HepG2 (cell line): ENCODE results near the gene ARHGAP26. TPM values are rescaled to one million over a fixed set of nuclear protein-coding genes. Genes with fewer than 3 reads are reported as not detected.

ENCODE experiments used
- ATAC-seq: fragments of 200-7000 bp; cut with Tn5 transposase; 3 replicates; pipeline ENCODE4 v1.9.1; 2020; ENCODE audit warnings: mild to moderate bottlenecking, moderate library complexity
- BruUV-seq: library from RNA; stranded (reverse); fragments of 400-500 nt; replicated peaks from 2 replicates; lab custom pipeline; 2021; lab: Mats Ljungman, UMichigan
- CTCF ChIA-PET: fragments of 300-600 bp; formaldehyde crosslinking; extraction: SDS; loops from one replicate; lab custom pipeline; 2021; ENCODE audit warnings: low total read pairs, inconsistent platforms, low intra/inter-chr PET ratio; lab: Yijun Ruan, JAX
- POLR2A ChIA-PET: fragments of 350-600 bp; sonication (Branson Sonifier 250); formaldehyde crosslinking; loops from one replicate; lab custom pipeline; 2020; ENCODE audit warnings: antibody characterized with exemption, inconsistent platforms; lab: Yijun Ruan, JAX
- DNase-seq: peaks from one replicate; pipeline ENCODE4 v3.0.0-alpha.2; 2015; ENCODE audit warnings: low spot score
- FAIRE-seq: peaks from 3 replicates; lab custom pipeline; 2011; peaks lifted over from hg19 to GRCh38; lab: Jason Lieb, UNC
- H2AFZ ChIP-seq: one replicate; pipeline ENCODE4 v1.6.1; 2011; ENCODE audit warnings: low read length, inconsistent platforms
- H3K27ac ChIP-seq: fragments of 300-600 bp; 3 replicates; pipeline ENCODE4 v1.8.0; 2011; ENCODE audit warnings: mixed run types, mild to moderate bottlenecking, mixed read lengths, low read length, inconsistent platforms; ENCODE audit not compliant: insufficient read depth; ENCODE audit errors: extremely low read length
- H3K27me3 ChIP-seq, 2 experiments: fragments of 200-600 bp in 1 of 2; 2 replicates in 1 of 2; 3 replicates in 1 of 2; pipeline versions ENCODE4 v1.6.0 to v1.8.0; 2011; ENCODE audit warnings: low read length in 2 of 2, mild to moderate bottlenecking in 2 of 2, moderate library complexity in 2 of 2, inconsistent platforms in 1 of 2; ENCODE audit not compliant: insufficient read depth in 2 of 2, control insufficient read depth in 1 of 2
- H3K36me3 ChIP-seq, 2 experiments: fragments of 200-600 bp in 1 of 2; replicated peaks in 1 of 2; 2 replicates in 1 of 2; 3 replicates in 1 of 2; pipeline versions ENCODE4 v1.5.1 to v1.8.0; 2011; ENCODE audit warnings: low read length in 2 of 2, inconsistent platforms in 1 of 2; ENCODE audit not compliant: insufficient read depth in 2 of 2, control insufficient read depth in 1 of 2
- H3K4me1 ChIP-seq: 2 replicates; pipeline ENCODE4 v1.5.1; 2012; ENCODE audit warnings: low read length, inconsistent platforms; ENCODE audit not compliant: insufficient read depth
- H3K4me2 ChIP-seq: 2 replicates; pipeline ENCODE4 v1.6.0; 2011; ENCODE audit warnings: low read depth, low read length, inconsistent platforms
- H3K4me3 ChIP-seq, 3 experiments: fragments of 200-600 bp in 1 of 3; sonication (generic), shearing (Covaris generic) in 1 of 3; replicated peaks in 1 of 3; 2 replicates each; pipeline ENCODE4 v1.5.1; 2011 to 2016; ENCODE audit warnings: low read length in 3 of 3, inconsistent platforms in 2 of 3, low read depth in 2 of 3, mild to moderate bottlenecking in 2 of 3, control low read depth in 1 of 3, mixed read lengths in 1 of 3; ENCODE audit not compliant: insufficient read depth in 1 of 3
- H3K79me2 ChIP-seq: one replicate; pipeline ENCODE4 v1.6.1; 2011; ENCODE audit warnings: low read length, inconsistent platforms; ENCODE audit not compliant: insufficient read depth
- H3K9ac ChIP-seq: 2 replicates; pipeline ENCODE4 v1.6.0; 2011; ENCODE audit warnings: mild to moderate bottlenecking, low read depth, low read length, inconsistent platforms; ENCODE audit not compliant: insufficient read depth
- H3K9me3 ChIP-seq: 2 replicates; pipeline ENCODE4 v1.5.1; 2012; ENCODE audit warnings: mild to moderate bottlenecking, low read length
- H4K20me1 ChIP-seq: 2 replicates; pipeline ENCODE4 v1.6.0; 2011; ENCODE audit warnings: inconsistent platforms, mild to moderate bottlenecking, low read length, moderate library complexity; ENCODE audit not compliant: insufficient read depth
- AGO2 ChIP-seq: fragments of 200-400 bp; formaldehyde crosslinking; optimal IDR thresholded peaks from 2 replicates; pipeline ENCODE3; 2017; ENCODE audit warnings: mild to moderate bottlenecking, low read depth, low read length, moderate library complexity
- AKNA ChIP-seq: sonication (generic); formaldehyde crosslinking; IDR thresholded peaks from 2 replicates; pipeline ENCODE4 v1.4.0; 2020; ENCODE audit warnings: missing genetic modification reagents, borderline replicate concordance
- BRD4 ChIP-seq: sonication (generic); formaldehyde crosslinking; IDR thresholded peaks from 2 replicates; pipeline ENCODE4 v1.4.0; 2020; ENCODE audit warnings: missing genetic modification reagents
- ZIK1 ChIP-seq: sonication (generic); formaldehyde crosslinking; IDR thresholded peaks from 2 replicates; pipeline ENCODE4 v1.5.0; 2020; ENCODE audit warnings: mild to moderate bottlenecking, low read depth, missing genetic modification reagents, borderline replicate concordance
- ZNF24 ChIP-seq: fragments of 450-650 bp; IDR thresholded peaks from 2 replicates; pipeline ENCODE4 v1.6.1; 2017; ENCODE audit warnings: antibody characterized with exemption, mild to moderate bottlenecking
- ZNF761 ChIP-seq: sonication (generic); formaldehyde crosslinking; conservative IDR thresholded peaks from 2 replicates; pipeline ENCODE4 v1.4.0; 2020; ENCODE audit warnings: mild to moderate bottlenecking, missing genetic modification reagents
- WGBS: methylation state at CpG from one replicate; pipeline ENCODE4 v1.1.6; 2017; ENCODE audit warnings: low lambda C conversion rate; 5-methylcytosine and 5-hydroxymethylcytosine counted together
- in situ Hi-C: cut with HindIII; loops from 2 replicates; pipeline ENCODE4 v1.10.0; 2017; ENCODE audit warnings: low pct_unique_long_range_greater_than_20kb; ENCODE audit not compliant: extremely low pct_ligation_motif_present
- intact Hi-C: fragments of 100-400 bp; cut with micrococcal nuclease; formaldehyde crosslinking; loops from one replicate; pipeline ENCODE4 v1.10.0; 2022; ENCODE audit not compliant: unreplicated experiment
- polyA plus RNA-seq, 8 experiments: library from polyadenylated mRNA; depleted of rRNA in 3 of 8; stranded (reverse) in 7 of 8; unstranded in 1 of 8; fragments of >200 nt; fragmentation: Illumina TruSeq in 4 of 8; extraction: Trizol in 4 of 8; gene quantifications; 2 replicates each; pipeline versions ENCODE4 v1.2.1 to v1.2.3, GENCODE V29; 2011 to 2016; ENCODE audit warnings: low read depth in 4 of 8, missing spikeins in 1 of 8, mixed read lengths in 1 of 8; ENCODE audit not compliant: insufficient read depth in 1 of 8
- total RNA-seq, 5 experiments: library from RNA; depleted of rRNA; stranded (reverse); fragments of >200 nt; fragmentation: Illumina TruSeq; extraction: Trizol; gene quantifications; 2 replicates each; pipeline ENCODE4 v1.2.3, GENCODE V29; 2016; ENCODE audit warnings: low read depth in 1 of 5

ARHGAP26 gene
- total and polyA plus RNA-seq, 2 of the 13 experiments (the other 11 are each of a cell fraction or from before 2014, with no cell fraction given) = 9.6 to 18.2 TPM

- no peak for FAIRE-seq
- peaks cover 18% of the 10 kb centered on the region for H3K4me1 ChIP-seq
- no peak for TF ChIP-seq ZIK1 (CRISPR knock-in tag)
- no peak for TF ChIP-seq ZNF24
- TF ChIP-seq AGO2 = no peak
- TF ChIP-seq BRD4 = no peak
- no peak for TF ChIP-seq ZNF761
- no peak for TF ChIP-seq AKNA
- H3K9me3 ChIP-seq = no peaks in the 10 kb centered on the region
- intact Hi-C loops = no loop called here
- DNase-seq = no peak
- H3K4me2 ChIP-seq = no peak overlapping the region
- no peaks in the 10 kb centered on the region for H3K36me3 ChIP-seq
- CTCF ChIA-PET = no interaction called here
- H3K27me3 ChIP-seq = no peaks in the 10 kb centered on the region
- no peak overlapping the region for H3K4me3 ChIP-seq
- POLR2A ChIA-PET = no interaction called here
- in situ Hi-C loops = no loop called here
- H4K20me1 ChIP-seq = no peaks in the 10 kb centered on the region
- no peak overlapping the region for H2AFZ ChIP-seq
- H3K9ac ChIP-seq = no peak overlapping the region
- no peak for ATAC-seq
- WGBS = 94% methylated on average over 8 of the region's 8 CpGs
- no TSS peak for BruUV-seq
- no peaks in the 10 kb centered on the region for H3K79me2 ChIP-seq
- no peak overlapping the region for H3K27ac ChIP-seq
Observed at GRCh38 chr5:143187495-143187894, 417.3 kb downstream of the ARHGAP26 start.
